ENCODE measurements around the gene KCNK17.

DNA sequence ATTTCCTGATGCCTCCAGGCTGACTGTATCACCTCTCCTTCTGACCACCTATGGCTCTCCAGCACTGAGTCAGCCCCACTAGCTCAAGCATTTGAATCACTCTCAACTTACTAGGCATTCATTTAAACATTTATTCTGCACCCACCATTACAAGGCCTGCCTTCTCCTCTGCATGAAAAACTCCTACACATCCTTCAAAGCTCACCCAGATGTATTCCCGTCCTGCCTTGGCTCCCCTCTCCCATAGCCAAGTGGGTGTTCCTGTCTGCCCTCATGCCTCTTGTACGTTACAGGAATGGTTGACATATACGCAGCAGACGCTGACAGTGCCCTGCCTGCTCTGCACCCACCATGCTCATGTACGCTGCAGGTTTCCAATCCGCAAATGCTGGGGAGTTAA is 21.6 kb downstream of the KCNK17 start:
- TF ChIP-seq, protein P1, sequence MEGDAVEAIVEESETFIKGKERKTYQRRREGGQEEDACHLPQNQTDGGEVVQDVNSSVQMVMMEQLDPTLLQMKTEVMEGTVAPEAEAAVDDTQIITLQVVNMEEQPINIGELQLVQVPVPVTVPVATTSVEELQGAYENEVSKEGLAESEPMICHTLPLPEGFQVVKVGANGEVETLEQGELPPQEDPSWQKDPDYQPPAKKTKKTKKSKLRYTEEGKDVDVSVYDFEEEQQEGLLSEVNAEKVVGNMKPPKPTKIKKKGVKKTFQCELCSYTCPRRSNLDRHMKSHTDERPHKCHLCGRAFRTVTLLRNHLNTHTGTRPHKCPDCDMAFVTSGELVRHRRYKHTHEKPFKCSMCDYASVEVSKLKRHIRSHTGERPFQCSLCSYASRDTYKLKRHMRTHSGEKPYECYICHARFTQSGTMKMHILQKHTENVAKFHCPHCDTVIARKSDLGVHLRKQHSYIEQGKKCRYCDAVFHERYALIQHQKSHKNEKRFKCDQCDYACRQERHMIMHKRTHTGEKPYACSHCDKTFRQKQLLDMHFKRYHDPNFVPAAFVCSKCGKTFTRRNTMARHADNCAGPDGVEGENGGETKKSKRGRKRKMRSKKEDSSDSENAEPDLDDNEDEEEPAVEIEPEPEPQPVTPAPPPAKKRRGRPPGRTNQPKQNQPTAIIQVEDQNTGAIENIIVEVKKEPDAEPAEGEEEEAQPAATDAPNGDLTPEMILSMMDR (IDR thresholded peaks at IDR 0.05; ENCODE audit: insufficient read depth, low read length, poor library complexity, severe bottlenecking) = no peak
- TF ChIP-seq EZH2phosphoT487 (conservative IDR thresholded peaks at IDR 0.05; ENCODE audit: low read length) = no peak
